ENCODE data around the gene PTMA.
"Not testable (repeated sequence)": the region's sequence is repeated elsewhere in the genome, so short reads cannot be mapped to it uniquely, and the experiment has no call there.

PTMA gene

DNA sequence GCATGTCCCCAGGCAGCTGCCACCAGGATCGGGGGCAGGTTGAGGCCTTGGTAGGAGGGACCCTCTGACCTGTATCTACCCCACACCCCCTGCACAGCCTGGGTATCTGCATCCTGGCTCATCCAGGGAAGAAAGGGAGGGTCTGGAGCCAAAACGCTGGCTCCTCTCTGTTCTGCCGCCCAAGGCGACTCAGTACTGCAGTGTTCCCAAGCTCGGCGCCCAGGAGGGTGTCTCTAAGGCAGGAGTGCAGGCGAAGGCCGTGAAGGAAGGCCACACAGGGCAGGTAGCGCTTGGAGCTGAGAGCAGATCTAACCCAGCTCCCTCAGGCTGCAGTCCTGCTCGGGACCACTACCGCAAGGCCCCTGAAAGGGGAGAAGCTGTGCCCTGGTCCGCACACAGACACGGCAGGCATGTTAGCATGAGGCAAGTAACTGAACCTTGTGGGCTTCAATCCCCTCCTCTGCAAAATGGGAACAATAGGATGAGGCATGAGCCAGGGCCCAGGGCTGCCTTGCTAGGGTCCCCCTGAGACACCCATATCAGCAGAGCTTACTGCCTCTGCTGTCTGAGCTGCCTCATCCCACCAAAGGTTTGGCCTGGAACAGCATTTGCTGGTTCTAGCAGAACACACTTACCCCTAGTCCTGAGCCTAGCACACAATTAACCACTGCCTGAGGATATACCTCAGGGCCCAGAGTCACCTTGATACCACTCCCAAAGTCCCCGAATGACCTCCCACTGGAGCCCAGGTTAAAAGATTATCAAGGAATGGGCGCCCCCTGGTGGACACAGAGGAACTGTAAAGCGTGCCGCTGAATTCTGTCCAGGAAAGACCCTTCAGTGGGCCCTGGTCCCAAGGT is 6.5 kb downstream of the PTMA start:
- peak; percentile 76 for DNase-seq

DNA sequence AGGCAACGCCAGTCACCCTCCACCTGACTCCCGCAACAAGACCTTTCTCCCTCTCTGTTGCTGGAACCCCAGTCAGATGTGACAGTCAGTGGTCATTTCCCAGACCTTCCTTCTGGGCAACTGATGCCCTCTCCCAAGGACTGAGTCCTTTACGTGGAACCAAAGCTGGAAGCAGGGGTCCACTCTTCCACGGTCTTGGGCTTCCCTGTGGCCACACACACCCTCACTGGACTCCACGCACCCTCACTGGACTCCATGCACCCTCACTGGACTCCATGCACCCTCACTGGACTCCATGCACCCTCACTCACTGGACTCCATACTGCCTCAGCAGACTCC is 7.1 kb downstream of the PTMA start:
- no peak for DNase-seq

DNA sequence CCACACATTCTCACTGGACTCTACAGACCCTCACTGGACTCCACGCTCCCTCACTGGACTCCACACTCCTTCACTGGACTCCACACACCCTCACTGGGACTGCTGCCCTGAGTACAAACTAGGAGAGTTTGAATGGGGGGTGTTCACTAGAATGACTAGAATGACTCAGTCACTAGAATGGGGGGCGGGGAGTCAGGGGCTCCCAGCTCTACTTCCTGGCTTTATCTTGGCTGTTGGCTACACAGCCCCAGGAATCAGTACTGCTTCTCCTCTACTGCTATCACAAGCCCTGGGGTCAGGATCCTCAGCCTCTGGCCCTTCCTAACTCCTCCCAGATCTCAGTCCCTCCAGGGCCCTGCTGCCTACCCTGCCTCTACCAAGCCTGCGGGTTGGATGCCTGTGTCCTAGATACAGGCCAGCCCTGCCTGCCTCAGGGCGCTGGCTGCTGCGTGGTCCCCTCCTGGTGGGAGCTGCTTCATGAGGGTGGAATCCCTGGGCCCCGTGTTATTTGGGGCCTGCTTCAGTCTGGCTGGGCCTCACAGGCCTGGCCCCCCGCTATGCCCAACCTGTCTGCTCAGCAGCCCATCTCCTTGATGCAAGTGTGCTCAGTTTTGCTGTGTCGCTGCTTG is 7.8 kb downstream of the PTMA start:
- DNase-seq: no peak

DNA sequence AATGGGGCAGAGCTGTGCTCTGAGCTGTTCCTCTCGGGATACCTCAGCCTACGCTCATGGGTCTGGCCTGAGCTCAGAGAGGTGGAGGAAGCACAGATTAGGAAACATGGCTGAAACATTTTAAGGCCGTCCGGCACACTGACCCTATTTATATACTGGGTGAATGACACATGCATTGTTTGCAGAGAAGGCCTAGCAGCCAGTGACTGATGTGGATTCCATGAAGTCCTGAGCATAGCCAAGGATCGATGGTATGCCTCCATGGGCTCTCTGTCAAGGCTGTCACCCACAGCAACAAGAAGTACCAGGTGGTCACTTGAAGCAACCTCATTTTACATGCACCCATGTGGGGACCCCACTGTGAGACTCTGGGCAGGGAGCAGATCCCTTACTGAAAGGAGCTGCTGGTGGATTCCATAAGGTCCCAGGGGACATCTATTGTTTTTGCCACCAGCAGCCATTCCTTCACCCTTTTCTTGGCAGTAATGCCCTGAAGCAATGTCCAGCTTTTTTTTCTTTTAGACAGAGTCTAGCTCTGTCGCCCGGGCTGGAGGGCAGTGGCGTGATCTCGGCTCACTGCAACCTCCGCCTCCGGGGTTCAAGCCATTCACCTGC is 8.4 kb downstream of the PTMA start:
- DNase-seq: no peak

DNA sequence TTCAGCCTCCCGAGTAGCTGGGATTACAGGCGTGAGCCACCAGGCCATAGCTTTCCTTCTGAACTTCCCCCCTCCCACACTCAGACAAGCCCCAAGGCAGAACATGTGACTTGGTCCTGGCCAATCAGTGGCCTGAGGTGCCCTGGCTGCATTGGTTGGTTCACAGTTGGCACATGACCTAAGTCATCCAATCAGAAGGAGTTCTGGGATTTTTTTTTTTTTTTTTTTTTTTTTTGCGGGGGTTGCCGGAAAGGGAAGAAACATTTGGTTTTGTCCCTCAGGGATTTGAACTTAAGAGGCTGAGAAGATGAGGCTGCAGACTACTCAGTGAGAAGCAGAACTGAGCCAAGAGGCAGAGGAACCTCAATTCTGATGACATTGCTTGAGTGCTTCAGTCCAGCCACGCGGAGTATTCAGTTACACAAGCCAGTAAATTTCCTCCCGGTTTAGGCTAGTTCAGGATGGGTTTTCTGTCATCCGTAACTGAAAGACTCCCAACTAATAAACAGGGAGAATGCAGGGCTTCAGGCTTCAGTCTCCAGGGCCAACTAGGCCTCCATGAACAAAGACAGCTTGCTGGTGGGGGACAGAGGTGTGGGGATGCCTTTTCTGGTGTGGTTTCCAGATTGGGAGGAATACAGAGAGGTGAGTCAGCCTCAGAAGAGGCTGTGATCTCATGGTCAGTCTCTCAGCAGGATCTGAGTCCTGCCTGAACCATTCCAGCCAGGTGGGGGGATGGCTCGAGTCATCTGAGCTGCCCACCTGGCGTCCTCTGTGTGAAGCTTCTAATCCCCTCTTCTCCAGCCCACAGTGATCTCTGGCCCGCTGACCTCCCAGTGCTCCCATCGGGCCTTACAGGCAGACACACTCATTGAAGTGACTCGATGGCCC is 9.2 kb downstream of the PTMA start:
- peak; percentile 52 for DNase-seq

DNA sequence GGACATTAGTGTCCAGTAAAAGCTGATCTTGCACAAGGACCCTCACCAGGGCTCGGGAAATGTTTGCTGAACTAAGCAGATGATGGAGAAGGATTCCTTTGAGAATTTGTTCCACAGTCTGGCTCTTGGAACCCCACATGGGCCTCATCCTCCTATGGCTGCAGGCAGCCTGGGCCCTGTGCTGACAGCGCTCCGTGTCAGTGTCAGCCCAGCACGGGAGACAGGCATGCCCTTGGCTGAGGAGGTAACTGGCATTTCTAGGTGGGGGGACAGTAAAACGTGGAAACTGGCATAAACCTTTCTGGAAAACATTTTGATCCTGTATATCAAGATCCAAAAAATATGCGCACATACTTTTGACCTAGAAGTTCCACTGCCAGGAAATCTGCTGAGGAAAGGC is 10.5 kb downstream of the PTMA start:
- DNase-seq: no peak

DNA sequence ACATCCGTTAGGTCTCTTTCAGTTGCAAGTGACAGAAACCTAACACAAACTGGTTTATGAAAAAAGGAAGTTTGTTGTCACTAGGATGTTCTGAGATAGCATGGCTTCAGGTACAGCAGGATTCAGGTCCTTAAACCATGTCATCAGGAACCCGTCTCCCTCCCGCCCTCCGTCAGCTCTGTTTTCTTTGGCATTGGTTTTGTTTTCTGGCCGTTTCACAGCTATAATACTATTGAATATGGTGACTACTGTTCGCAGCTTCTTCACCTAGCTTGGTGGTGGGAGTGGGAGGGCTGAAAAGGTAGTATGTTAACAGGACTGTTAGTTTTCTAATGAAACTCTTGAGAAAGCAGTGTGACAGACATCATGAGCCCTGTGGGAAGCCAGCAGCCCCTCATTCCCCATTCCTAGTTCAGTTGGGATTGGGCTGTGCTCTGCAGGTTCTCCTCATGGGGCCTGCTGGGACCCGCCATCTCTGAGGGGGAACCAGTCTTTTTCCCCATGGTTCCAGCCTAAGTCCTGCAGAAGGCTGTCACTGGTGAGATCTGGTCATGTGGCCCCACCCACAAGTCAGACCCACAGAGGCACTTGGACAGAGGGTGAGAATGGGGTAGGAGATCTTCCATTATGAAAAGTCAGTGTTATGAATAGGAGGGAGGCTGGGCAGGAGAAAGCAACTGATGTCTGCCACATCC is 12.1 kb downstream of the PTMA start:
- DNase-seq: no peak

DNA sequence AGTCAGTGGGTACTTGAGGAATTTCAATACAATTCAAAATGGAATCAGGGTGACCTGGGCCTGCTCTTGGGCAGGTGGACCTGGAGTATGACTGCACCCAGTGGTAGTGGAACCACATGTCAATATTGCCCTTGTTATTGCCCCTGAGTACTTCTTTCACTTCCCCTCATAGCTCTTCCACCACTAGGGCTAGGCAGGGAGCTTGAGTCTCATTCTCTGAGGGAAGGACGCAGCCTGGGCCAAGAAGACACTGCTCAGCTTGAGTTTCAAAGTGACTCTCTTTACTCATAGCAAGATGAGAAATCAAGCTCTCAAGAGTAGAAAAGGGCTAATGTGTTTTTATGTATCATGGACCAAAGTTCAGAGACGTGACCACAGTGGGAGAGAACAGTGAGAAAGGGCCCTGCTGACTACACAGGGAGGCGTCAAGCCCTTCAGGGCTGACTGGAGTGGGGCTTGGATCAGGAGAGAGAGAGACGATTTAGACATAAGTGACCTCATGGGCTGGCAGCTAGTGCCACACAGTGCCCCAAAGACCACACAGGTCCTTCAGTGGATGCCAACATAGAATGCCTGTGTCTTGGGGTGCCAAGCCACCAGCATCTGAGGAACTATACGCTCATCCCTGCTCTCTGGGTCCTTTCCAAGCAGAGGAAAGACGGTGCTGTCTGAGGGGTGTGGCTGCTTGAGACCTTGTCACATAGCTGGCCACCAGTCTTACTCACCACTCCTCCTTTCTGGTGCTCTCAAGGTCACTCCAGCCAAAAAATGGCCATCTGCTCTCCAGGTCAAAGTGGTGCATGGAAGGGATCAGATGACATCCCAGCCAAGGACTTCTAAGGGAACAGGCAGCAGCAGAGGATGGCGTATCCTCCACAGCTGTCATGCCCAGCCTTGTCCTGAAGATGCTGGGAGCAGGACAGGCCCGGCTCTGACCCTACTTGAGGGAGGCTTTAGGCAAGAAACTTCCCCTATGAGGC is 13.0 kb downstream of the PTMA start:
- no peak for DNase-seq

DNA sequence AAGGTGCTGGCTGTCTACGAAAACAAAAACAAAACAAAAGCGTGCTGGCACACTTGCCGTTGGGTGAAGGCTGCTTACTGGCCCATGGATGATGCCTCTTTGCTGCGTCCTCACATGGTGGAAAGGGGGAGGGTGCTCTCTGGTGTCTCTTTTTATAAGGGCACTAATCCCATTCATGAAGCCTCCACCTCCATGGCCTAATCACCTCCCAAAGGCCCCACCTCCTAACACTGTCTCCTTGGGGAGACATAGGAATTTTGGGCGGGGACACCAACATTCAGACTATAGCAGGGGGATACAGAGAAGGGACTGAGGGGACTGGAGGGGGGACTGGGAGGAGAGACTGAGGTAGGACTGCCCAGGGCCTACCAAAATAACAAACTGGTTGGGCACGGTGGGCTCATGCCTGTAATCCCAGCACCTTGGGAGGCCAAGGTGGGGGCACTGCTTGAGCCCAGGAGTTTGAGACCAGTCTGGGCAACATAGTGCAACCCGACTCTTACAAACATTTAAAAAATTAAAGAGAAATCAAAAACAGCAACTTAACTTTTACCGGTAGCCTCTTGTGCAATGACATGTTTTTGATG is 14.5 kb downstream of the PTMA start:
- DNase-seq: no peak

DNA sequence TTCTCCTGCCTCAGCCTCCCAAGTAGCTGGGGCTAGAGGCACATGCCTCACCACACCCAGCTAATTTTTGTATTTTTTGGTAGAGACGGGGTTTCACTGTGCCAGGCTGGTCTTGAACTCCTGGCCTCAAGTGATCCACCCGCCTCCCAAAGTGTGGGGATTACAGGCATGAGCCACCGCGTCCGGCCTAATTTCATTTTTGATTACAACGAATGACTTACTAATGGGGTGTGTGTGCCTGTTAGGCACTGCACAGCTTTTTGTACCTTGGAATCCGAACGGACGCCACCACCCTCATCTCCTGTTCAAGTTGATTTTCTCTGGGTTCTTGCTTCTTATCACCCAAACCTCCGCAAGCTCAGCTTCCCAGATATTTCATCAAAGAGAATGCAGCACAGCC is 17.2 kb downstream of the PTMA start:
- DNase-seq: no peak

DNA sequence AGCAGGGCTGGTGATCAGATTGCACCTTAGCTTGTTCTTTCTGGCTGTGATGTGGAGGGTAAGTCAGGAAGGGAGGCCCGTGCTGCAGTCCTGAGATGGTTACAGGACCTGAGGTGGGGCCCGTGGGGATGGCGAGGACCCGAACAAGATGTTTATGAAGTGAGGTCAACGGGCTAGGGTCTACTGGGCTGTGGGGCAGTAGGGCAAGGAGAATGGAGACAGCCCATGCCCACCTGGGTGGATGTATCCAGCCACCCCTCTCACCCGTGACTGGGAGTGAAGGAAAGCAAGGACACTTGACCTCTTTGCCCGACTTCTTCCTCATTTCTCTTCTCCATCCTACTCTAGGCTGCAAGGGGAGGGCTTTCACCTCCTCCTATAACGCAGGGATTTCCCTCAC is 18.0 kb downstream of the PTMA start:
- DNase-seq: no peak

DNA sequence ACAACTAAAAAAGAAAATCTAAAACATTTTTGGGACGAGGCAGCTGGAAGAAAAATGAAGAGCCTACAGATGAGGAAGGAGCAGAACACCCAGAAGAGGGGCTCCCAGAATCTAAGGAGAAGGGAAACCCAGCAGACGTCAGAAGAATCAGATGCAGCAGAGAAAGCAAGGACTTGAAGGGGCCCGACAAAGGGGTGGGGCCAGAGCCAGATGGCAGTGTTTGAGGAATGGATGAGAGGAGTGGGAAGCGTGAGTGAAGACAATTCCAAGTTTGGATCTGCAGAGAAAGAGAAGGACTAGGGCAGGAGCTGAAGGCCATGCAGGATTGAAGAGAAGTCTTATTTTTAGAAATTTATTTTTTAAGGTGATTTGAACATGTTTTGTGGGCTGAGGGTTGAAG is 19.3 kb downstream of the PTMA start:
- no peak for DNase-seq

DNA sequence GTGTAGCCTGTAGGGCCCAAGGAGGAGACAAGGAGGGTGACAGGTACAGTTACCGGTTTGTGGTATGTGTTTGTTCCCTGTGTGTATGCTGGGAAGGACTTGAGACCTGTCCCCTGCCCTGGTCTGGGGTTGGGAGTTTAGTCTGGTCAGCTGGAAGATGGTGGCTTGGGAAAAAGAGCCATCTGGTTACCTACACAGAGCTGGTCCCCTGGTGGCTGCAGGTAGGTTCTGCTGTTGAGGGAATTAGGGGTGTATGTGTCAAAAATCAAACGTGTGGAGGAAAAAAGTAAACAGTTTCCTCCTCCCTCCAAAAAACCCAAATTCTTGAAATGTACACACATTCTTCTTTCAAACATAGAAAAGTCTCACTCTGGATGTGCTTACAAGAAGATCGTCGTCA is 24.3 kb downstream of the PTMA start:
- DNase-seq: no peak

DNA sequence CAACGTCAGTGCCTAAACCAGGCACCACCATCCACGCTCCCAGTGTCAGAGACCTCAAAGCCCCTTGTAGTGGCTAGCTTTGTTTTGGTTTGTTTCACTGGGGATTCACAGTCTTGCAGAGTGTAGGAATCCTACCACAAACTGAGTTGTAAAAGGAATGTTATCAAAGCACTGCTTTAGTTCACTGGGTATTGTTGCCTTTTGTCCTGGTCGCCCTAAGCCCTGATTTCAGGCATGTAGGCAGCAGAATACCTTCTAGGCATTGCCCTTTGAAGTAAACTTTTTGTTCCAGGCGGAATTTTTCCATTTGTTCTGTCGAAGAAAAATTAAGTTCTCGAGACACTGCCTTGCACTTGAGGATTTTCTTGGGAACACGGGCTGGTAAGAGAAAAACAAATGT is 29.4 kb downstream of the PTMA start:
- no peak for DNase-seq

DNA sequence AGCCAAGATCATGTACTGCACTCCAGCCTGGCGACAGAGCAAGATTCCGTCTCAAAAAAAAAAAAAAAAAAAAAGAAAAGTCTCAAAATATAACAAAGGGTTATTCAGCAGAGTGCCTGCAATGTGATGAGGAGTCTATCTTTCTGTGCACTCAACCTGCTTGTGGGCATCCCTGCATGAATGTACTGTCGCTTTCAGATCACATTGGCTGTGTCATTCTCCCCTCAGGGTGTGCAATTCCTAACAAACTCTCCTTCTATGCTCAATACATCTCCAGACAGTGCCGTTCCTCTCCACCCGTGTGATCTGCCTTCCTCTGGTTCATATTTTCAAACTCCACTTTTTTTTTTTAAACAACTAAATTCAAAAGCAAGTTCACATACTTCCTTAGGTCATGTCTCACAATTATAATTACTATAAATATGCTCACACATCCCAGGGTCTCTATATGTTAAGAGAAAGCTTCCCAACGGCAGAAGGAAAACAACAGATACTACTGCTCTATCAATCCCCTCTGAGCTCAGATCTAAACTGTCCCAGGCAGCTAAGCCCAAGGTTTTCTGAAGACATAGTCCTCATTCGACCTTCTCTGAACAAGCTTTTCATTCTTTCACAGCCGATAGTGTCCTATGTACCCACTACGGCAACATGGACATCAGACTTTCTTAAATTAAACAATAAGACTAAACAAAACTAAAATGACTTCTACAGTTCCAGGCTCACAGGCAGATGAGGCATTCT is 35.2 kb downstream of the PTMA start:
- DNase-seq: no peak

DNA sequence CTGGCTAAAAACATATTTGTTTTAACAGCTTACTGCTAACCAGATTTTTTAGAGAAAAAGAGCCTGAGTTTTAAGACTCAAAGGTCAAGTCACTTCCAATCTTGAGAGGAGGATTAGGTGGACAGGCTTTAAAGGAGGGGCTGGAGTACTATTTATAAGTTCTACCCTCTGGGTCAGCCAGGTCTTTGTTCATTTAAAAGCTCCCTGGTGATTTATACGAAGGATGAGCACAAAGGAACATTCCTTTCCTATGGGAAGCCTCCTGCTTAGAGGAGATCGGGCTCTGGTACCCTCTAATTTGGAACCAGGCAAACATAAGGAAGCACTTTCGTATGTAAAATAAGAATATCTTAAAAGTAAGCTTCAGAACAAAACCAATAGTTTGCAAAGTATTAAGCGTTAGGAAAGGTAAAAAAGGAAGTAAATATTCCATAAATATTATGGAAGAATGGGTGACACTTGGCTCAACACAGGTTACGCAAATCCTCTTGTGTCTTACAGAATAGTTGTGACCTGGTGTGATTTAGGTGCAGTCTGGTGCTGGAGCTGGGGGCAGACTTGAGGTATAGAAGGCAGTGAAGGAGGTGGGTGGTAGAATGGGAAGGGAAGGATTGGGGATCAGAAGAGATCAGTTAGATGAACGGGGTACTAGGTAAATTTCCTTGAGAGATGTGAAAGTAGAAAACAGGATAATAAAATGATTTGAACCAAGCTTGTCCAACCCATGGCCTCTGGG is 37.1 kb downstream of the PTMA start:
- DNase-seq: no peak

DNA sequence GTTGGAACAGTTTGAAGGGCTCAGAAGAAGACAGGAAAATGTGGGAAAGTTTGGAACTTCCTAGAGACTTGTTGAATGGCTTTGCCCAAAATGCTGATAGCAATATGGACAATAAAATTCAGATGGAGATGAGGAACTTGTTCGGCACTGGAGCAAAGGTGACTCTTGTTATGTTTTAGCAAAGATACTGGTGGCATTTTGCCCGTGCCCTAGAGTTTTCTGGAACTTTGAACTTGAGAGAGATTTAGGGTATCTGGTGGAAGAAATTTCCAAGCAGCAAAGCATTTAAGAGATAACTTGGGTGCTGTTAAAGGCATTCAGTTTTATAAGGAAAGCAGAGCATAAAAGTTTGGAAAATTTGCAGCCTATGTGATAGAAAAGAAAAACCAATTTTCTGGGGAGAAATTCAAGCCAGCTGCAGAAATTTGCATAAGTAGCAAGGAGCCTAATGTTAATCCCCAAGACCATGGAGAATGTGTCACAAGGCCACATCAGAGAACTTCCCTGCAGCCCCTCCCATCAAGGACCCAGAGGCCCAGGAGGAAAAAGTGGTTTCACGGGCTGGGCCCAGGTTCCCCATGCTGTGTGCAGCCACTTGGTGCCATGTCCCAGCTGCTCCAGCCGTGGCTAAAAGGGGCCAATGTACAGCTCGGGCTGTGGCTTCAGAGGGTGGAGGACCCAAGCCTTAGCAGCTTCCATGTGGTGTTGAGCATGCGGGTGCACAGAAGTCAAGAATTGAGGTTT is 40.0 kb downstream of the PTMA start:
- not testable (repeated sequence) for DNase-seq

DNA sequence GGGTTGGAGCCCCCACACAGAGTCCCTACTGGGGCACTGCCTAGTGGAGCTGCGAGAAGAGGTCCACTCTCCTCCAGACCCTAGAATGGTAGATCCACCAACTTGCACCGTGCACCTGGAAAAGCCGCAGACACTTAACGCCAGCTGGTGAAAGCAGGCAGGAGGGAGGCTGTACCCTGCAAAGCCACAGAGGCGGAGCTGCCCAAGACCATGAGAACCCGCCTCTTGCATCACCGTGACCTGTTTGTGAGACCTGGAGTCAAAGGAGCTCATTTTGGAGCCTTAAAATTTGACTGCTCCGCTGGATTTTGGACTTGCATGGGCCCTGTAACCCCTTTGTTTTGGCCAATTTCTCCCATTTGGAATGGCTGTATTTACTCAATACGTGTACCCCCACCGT is 40.7 kb downstream of the PTMA start:
- DNase-seq: not testable (repeated sequence)

All from right kidney (tissue), 1 donor.